GM21717 (cell line): ENCODE results near the gene RNASE8.
A peak's percentile ranks its signal among the peaks of the same experiment; 100 is the strongest.

Experiments
- ATAC-seq: cut with Tn5 transposase; IDR thresholded peaks from one replicate; pipeline ENCODE4 v1.9.1; 2021; ENCODE audit warnings: mild to moderate bottlenecking, moderate library complexity; ENCODE audit not compliant: unreplicated experiment

RNASE8 gene

GRCh38 chr14:21090194-21090939 lies 32.7 kb downstream of the RNASE8 start:
- ATAC-seq = no peak

GRCh38 chr14:21090940-21091663 lies 33.5 kb downstream of the RNASE8 start:
- no peak for ATAC-seq

GRCh38 chr14:21091821-21092272 lies 34.2 kb downstream of the RNASE8 start:
- no peak for ATAC-seq

- peak; percentile 62 for ATAC-seq
Measured at GRCh38 chr14:21092273-21093011, 34.8 kb downstream of the RNASE8 start.

- no peak for ATAC-seq
Measured at GRCh38 chr14:21093018-21093417, 35.4 kb downstream of the RNASE8 start.

- no peak for ATAC-seq
Measured at GRCh38 chr14:21093769-21094681, 36.4 kb downstream of the RNASE8 start.

- no peak for ATAC-seq
Measured at GRCh38 chr14:21095430-21096205, 38.0 kb downstream of the RNASE8 start.

GRCh38 chr14:21096438-21096837 lies 38.8 kb downstream of the RNASE8 start:
- no peak for ATAC-seq

GRCh38 chr14:21096978-21097635 lies 39.5 kb downstream of the RNASE8 start:
- no peak for ATAC-seq

GRCh38 chr14:21097636-21098075 lies 40.0 kb downstream of the RNASE8 start:
- ATAC-seq = no peak

- ATAC-seq = no peak
Measured at GRCh38 chr14:21098076-21098891, 40.7 kb downstream of the RNASE8 start, which contains the start of gene ZNF219. TSS of gene ZNF219 (minus strand) at chr14:21098655. CDS start at chr14:21093591, 5,064 bp downstream.

- ATAC-seq = no peak
Measured at GRCh38 chr14:21098892-21099595, 41.4 kb downstream of the RNASE8 start.

GRCh38 chr14:21099596-21099985 lies 42.0 kb downstream of the RNASE8 start:
- no peak for ATAC-seq

- ATAC-seq = no peak
Measured at GRCh38 chr14:21100931-21101330, 43.3 kb downstream of the RNASE8 start, which contains the start of gene TMEM253. TSS of gene TMEM253 (plus strand) at chr14:21101066. CDS start at chr14:21101344, 278 bp downstream.

- ATAC-seq = no peak
Measured at GRCh38 chr14:21101802-21102413, 44.3 kb downstream of the RNASE8 start.

GRCh38 chr14:21102521-21103410 lies 45.1 kb downstream of the RNASE8 start:
- ATAC-seq = no peak
